IPS-18c (cell line): ENCODE data around the gene RAD51B.
"Not testable (repeated sequence)": the region's sequence is repeated elsewhere in the genome, so short reads cannot be mapped to it uniquely, and the experiment has no call there.

ENCODE experiments used
- H3K4me3 ChIP-seq: 2 replicates; pipeline ENCODE4 v1.7.0; 2013; ENCODE audit warnings: low read depth, mild to moderate bottlenecking, low read length, moderate library complexity; ENCODE audit not compliant: insufficient read depth
- H3K9me3 ChIP-seq: one replicate; pipeline ENCODE4 v1.6.1; 2013; ENCODE audit warnings: mild to moderate bottlenecking, low read length, moderate library complexity; ENCODE audit not compliant: control insufficient read depth, insufficient read depth

Gene RAD51B

DNA sequence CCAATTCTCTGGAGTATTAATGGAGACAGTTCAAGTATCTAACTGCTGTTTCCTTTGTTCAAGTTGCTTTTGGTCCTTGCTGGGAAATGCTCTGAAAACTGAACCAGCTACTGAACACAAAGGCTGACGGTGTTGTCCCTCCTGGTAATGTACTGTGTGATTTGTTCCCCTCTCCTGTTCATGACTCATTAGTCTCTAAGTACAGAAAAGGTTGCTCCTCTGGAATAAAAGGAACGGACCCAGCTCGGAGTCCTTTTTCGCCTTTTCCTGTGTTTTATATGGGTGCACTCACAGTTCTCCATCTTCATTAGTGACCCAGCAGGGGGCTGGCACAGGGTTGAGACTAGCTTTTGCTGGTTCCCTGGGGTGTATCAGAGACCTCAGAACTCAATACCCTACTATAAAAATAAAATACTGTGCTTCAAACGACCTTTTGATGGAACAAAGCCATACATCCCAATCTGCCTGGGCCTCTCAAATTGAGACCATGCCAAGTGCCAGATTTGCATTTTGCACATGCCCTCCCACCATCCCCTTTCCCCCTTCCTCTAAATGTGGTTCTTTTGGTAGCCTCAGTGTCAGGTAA is 269.7 kb downstream of the RAD51B start:
- H3K4me3 ChIP-seq = no peak overlapping the region
- H3K9me3 ChIP-seq = no peaks in the 10 kb centered on the region

DNA sequence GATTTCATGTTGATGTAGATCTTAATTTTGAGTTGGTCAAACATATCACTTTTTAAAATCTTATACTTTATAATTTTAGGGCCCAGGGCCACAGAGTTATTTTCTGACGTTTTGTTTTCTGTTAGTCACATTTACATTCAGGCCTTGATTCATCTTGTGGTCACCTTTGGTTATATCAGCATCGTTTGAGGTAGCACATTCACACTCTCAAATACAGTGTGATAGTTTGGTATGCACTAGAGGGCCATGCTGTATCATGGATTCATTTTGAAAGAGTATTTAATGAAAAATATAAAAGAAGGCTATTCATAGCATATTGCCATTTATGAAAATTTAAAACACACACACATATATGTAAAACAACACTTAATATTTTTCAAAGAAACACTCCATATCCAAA is 274.6 kb downstream of the RAD51B start:
- H3K4me3 ChIP-seq = no peak overlapping the region
- no peaks in the 10 kb centered on the region for H3K9me3 ChIP-seq

DNA sequence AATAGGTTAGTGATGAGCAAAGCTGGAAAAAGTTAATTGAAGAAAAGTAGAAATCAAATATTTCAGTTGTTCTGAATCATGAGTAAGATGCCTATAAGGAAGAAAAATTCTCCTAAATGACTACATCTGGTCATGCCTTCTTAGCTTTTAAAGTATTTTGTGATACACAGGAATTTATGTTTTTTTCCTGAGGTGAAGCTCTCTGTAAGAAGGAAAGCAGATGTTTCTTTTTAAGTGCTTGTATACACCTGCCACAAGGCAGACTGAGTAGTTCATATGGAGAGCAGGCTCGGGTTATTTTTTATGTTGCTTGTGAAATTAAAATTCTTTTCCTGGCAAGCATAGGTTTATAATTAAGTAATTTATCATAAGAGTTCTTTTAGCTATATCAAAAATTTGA is 275.2 kb downstream of the RAD51B start:
- H3K9me3 ChIP-seq = no peaks in the 10 kb centered on the region

DNA sequence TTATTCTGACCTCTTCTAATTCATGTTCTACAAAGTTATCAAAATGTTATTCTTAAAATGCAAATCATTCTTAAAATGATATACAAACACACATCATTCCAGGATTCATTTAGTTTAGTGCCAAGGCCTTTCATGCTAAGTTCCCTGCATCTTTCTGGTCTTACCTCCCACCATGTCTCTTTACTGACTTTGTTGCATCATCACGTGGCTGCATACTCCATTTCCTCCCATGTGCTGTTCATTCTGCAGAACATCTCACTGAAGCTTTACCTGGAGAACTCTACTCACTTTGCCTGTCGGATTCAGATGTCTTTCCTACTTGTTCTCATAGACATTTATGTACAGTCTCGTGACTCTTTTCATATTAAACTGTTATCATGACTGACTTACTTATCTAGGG is 278.1 kb downstream of the RAD51B start:
- H3K4me3 ChIP-seq = no peak overlapping the region
- H3K9me3 ChIP-seq = peaks cover 6% of the 10 kb centered on the region

More for the DNA sequence above, 275.2 kb downstream of the RAD51B start:
- no peak overlapping the region for H3K4me3 ChIP-seq

DNA sequence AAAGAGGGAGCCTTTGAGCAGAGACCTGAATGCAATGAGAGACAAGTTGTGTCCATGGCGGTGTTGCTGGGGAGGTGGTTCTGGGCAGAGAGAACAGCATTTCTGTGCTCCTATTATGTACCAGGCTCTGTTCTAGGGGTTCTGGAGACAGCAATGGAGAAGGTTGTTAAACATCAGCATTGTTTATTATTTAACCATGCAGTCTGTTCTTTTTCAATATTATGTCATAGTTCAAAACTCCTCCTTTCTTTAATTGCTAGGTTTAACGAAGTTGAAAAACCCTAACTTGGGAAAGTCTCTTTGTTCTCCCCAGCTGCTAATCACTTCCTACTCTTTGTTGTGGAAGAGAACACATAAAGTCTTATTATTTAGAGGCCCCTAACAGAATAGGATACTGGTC is 279.3 kb downstream of the RAD51B start:
- no peak overlapping the region for H3K4me3 ChIP-seq
- H3K9me3 ChIP-seq = peaks cover 6% of the 10 kb centered on the region

DNA sequence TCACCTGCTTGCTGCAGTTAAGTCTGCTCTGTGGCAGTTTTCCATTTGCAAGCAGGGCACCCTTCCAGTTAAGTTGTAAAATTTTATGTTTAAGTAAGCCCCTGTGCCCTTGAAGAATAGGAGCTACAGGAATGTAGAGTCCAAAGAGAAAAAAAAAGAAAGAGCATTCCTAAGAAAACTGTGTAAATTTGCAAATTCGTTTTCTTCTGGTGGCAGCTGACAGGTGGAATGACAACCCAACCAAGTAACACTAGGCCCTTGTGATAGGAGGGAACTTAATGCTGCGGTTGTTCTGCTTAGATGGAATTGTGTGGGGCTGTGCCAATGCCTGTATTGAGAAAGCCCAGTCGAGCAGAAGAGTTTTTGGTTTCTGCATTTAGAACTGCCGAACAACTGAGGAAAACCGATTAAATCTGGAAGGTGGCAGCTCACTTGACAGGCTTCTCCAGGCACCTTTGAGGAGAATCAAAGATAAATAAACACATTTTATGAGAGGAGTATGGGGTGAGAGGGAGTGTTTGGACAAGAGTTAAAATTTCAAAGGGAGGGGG is 280.0 kb downstream of the RAD51B start:
- Histone ChIP-seq H3K4me3 (no peak overlapping the region), H3K9me3 (peaks cover 6% of the 10 kb centered on the region)

DNA sequence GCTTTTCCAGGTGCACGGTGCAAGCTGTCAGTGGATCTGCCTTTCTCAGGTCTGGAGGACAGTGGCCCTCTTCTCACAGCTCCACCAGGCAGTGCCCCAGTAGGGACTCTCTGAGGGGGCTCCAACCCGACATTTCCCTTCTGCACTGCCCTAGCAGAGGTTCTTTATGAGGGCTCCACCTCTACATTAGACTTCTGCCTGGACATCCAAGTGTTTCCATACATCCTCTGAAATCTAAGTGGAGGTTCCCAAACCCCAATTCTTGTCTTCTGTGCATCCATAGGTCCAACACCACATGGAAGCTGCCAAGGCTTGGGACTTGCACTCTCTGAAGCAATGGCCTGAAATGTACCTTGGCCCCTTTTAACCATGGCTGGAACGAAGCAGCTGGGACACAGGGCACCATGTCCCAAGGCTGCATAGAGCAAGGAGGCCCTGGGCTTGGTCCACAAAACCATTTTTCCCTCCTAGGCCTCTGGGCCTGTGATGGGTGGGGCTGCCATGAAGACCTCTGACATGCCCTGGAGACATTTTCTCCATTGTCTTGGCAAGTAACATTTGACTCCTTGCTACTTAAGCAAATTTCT is 282.2 kb downstream of the RAD51B start:
- not testable (repeated sequence) for H3K9me3 ChIP-seq, H3K4me3 ChIP-seq

DNA sequence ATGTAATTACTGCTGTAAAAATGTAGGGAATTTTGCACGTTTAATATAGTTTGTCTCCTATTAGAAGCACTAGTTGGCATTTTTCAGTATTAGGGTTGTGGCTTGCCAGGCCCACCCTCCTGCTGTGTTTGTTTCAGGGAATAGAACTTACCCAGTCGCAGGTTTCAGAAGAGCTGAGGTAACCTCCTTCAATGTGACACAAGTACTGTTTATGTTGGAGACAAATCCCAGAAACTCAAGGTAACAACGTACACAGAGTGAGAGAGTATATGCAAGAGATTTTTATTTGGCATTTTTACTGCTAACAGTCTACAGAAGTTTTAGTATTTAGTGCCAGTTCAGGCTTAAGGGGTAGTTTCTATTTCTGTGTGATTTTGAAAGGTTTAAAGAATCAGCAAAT is 284.3 kb downstream of the RAD51B start:
- Histone ChIP-seq H3K9me3 (peaks cover 6% of the 10 kb centered on the region), H3K4me3 (no peak overlapping the region)

DNA sequence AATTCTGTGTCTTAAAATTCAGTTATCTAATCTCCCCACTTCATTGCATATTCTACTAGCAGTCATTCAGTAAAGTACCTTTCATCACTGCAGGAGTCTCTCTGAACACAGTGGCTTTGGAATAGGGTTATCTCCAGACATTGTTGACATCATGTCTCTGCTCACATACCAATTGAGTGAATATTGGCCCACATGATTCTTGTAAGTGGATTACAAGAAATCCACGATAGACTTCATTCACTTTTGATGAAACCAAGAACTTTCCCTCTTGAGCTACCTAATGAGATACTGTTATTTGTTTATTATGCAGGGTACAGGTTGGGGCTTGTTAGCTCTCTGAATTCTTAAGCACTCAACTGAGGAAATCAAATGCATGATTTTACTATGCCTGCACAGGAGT is 284.9 kb downstream of the RAD51B start:
- Histone ChIP-seq H3K4me3 (no peak overlapping the region), H3K9me3 (peaks cover 6% of the 10 kb centered on the region)

DNA sequence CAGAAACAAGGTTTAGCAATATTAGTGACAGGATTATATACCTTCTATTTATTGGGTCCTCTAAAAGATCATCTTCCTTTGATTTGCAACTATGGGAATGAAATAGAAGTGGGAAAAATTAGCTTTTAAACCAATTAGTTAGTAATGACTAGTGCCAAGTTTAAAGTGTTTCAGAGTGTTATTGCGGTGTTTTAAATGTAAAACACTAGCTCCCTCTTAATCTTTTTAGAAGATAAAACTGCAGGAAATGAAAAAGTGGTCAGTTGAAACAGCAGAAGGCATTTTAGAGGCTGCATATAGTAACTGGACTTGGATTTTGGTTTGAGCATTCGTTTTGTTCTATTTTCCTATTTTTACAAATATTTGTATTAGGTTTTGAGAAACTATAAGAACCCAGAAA is 286.2 kb downstream of the RAD51B start:
- Histone ChIP-seq H3K4me3 (no peak overlapping the region), H3K9me3 (peaks cover 6% of the 10 kb centered on the region)

DNA sequence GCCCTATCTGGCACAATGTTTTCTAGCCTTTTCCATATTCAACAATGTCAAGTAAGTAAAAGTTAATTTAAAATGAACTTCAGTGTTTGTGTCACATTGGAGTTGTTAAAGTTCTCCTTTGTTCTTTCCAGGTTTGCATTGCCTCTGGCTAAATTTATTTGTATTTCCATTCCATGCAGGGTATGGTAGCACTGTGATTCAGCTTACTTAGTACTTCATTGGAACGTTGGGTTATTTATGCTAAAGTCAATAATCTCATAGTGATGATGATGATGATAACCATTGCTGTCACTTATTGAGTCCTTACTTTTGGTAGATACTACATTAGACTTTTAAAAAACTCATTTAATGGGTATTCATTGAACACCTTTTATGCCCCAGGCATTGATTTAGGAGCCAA is 286.9 kb downstream of the RAD51B start:
- no peak overlapping the region for H3K4me3 ChIP-seq
- peaks cover 5% of the 10 kb centered on the region for H3K9me3 ChIP-seq

DNA sequence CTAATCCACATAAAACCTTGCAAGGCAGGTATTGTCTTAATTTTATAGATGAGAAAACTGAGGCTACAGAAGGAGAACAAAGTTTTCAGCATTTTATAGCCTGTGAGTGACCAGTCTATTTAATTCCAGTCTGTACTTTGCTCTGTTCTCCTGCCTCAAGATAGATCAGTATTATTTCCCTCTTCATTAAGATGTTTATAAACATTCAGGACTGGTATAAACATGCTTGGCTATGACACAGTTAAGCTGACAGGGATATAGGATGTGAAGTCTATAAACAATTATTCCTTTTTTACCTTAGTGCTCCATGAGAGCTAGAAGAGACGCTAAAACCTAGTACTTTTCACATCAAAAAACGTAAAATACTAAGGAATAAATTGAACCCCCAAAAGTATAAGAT is 287.3 kb downstream of the RAD51B start:
- Histone ChIP-seq H3K4me3 (no peak overlapping the region), H3K9me3 (peaks cover under 1% of the 10 kb centered on the region)

DNA sequence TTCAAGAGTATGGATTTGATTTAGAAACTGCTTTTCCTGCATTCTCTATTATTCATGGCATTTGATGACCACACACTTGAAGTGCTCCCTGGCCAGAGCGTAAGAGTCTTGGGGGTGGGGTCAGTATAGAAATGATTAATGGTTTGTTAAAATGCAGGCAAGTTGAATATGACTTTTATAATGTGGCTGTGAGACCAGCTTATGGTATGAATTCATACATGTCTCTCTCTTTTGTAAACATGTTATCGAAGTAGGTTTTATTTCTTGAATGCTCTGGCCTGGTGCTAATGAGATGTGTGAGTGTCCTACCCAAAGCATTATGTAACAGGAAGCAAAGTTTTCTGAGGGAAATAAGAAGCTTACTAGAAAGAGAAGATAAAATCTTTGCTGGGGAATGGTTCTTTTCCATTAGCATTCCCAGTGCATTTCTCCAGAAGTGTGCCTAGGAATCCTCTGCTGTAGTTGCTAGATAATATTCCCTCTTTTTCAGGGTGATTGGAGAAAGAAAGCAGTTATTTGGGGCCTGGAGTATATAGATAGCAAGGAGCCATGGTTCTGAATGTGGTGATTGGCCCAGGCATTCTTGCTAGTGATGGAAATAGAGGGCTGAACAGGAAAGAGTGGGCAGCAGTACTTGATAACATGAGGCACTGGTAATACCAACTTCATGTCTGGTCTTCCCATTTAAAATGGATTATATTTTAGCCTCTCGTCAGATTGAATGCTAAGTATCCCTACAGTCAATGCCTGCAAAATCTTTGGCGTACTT is 289.7 kb downstream of the RAD51B start:
- H3K9me3 ChIP-seq = no peaks in the 10 kb centered on the region
- no peak overlapping the region for H3K4me3 ChIP-seq

DNA sequence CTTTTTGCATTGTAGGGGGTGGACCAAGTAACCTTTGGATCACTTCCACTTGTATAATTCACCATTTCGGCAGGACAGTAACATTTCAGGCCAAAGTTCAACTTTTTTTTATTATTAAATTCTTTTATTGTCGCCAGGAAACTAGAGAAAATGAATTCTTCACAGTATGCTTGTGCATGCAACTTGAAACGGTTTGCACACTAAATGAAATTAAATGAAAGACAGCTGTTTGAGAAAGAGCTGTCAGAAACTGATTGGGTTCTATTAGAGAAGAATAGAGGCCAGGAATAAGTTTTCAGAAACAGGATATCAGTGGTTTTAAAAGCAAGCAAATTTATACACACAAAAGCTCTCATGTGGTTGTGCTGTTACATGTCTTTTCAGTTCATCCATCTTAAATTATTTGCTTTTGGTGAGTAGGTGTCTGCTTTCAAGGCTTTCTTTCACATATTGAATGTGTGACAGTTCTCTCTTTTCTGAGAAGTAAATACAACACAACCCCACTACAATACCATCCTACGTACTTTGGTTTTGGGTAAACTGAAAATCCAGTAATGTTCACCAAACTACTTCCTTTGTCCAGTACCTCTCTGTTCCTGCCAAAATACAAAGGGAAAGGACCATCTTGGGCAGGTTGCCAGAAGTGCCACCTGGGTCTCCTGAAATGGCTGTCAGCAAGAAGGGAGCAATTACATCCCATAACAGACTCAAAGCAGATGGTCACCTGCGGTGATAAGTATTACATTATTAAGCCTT is 291.7 kb downstream of the RAD51B start:
- Histone ChIP-seq H3K4me3 (no peak overlapping the region), H3K9me3 (no peaks in the 10 kb centered on the region)

DNA sequence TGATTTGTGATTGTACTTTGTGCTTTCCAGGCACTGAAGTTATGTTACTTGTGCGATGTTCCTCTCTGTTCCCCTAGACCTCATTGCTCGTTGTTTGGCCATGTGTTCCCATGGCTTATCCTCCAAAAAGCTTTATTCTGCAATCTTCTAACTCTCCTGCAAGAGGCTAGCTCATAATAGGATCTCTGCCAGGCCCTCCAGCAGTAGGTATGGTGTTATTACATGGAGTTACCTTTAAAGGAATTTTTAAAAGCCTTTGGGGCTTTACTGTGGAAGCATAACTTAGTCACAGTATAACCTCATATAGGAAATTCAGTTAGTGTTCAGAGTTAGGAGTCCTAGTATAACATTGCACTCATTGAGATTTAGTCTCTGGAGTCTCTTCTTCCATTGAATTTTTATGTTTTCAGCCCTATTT is 292.3 kb downstream of the RAD51B start:
- Histone ChIP-seq H3K9me3 (no peaks in the 10 kb centered on the region), H3K4me3 (no peak overlapping the region)

DNA sequence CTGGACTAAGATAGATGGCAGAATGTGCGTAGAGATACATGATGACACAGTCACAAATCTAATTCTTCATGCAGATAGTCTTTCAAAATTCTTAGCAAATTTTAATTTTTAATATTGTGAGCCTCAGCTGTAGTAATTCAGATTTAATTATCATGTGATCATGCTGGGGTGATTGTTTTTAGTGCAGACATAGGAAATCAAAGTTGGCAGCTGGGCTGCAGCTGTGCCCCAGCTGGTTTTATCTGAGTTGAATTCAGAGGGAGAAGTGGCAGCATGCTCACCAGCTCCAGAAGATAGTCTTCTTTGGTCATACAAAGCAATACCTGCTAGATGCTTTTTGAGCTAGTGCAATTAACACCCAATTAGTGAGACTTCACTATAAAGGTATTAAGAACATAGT is 292.9 kb downstream of the RAD51B start:
- no peaks in the 10 kb centered on the region for H3K9me3 ChIP-seq
- no peak overlapping the region for H3K4me3 ChIP-seq

DNA sequence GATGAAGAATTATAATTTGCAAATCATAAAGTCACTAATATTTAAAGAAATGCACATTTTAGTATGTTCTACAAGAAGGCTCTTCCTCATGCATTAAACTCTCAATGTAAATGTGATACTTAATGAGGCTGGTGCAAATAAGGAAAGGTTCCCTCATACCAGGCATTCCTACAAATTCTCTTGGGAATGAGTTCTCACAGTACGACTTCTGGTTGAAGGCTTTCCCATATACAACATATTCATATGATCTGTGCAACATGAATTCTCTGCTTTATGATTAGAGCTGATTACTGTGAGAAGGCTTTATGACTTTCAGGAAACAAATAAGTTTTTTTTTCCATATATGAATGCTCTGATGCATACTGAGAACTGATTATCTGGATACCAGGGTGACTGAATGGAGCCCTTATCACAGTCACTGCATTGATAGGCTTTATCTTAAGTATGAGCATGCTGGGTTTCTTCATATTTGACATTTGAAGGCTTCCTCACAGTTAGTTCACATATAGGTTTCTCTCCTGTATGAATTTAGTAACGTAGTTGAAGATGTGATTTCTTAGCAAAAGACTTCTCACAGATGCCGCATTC is 293.9 kb downstream of the RAD51B start:
- no peak overlapping the region for H3K4me3 ChIP-seq
- no peaks in the 10 kb centered on the region for H3K9me3 ChIP-seq
